ENCODE measurements around the gene NFIB.

- TF ChIP-seq, protein P1, sequence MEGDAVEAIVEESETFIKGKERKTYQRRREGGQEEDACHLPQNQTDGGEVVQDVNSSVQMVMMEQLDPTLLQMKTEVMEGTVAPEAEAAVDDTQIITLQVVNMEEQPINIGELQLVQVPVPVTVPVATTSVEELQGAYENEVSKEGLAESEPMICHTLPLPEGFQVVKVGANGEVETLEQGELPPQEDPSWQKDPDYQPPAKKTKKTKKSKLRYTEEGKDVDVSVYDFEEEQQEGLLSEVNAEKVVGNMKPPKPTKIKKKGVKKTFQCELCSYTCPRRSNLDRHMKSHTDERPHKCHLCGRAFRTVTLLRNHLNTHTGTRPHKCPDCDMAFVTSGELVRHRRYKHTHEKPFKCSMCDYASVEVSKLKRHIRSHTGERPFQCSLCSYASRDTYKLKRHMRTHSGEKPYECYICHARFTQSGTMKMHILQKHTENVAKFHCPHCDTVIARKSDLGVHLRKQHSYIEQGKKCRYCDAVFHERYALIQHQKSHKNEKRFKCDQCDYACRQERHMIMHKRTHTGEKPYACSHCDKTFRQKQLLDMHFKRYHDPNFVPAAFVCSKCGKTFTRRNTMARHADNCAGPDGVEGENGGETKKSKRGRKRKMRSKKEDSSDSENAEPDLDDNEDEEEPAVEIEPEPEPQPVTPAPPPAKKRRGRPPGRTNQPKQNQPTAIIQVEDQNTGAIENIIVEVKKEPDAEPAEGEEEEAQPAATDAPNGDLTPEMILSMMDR (conservative IDR thresholded peaks at IDR 0.05; ENCODE audit: low read length), result no peak
- no peak for TF ChIP-seq EZH2phosphoT487 (IDR thresholded peaks at IDR 0.05; ENCODE audit: borderline replicate concordance)
These were observed 34.6 kb upstream of the NFIB start for GRCh38 chr9:14348373-14349145.
